ENCODE results near the gene ATAT1. TPM values are rescaled to one million over a fixed set of nuclear protein-coding genes. Genes with fewer than 3 reads are reported as not detected.

Gene ATAT1
- total and polyA plus RNA-seq, 9 of the 15 experiments (the other 6 are each of a cell fraction or from before 2014, with no cell fraction given): 0.65 to 5.8 (median 1.6) TPM

DNA sequence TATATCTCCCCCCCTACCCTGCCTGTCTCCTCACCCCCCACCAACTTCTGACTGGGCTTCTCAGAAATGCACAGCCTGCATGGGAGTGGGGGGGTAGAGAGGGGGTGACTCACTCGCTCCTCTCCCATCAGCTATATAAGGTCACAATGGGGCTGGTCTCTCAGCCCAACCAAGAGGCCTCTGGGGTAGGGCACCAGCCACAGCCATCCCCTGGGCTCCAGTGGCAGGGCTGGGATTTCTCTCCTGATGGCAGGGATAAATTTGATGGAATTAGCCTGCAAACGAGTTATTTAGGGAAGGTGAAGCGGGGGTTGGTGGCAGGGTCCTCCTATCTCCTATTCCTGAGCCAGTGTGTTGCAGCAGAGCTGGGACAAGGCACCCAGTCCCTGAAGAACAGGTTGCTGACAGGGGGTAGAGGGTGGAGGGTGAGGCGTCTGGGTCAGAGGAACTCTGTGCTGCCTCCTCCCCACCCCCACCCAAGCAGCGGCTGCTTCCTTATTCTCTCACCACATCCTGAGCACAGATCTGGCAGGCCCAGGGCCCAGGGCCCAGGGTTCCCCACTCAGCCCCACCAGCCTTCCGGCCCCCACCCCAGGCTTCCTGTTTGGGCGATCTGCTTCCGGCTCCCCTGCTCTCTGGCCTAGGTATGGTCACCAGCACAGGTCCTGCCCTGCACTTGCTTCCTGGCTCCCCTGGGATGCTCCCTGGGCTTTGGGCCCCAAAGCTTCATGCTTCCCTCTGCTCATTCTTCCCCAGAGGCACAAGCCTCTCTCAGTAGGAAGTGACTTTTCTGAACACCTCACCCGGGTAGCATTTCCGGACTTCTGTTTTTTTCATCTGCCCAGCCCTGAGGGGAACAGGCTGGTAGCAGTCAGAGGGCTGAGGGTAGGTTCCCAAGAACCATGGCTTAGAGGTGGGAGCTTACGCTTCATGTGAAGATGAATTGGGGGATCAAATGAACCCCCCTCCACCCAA is 55.8 kb downstream of the ATAT1 start (continued):
- TF ChIP-seq, protein P1, sequence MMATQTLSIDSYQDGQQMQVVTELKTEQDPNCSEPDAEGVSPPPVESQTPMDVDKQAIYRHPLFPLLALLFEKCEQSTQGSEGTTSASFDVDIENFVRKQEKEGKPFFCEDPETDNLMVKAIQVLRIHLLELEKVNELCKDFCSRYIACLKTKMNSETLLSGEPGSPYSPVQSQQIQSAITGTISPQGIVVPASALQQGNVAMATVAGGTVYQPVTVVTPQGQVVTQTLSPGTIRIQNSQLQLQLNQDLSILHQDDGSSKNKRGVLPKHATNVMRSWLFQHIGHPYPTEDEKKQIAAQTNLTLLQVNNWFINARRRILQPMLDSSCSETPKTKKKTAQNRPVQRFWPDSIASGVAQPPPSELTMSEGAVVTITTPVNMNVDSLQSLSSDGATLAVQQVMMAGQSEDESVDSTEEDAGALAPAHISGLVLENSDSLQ (IDR thresholded peaks at IDR 0.05): peak; percentile 65; the same call in 1 of the 2 replicates
- TF ChIP-seq POLR2H (tag; IDR thresholded peaks at IDR 0.05; ENCODE audit: low read depth) (no peak), MECOM (CRISPR knock-in tag; IDR thresholded peaks at IDR 0.05) (0 out of 2 replicates have a peak, but pooled peaks have one; percentile 40), SIRT6 (IDR thresholded peaks at IDR 0.05; ENCODE audit: low read depth, low read length) (no peak), BCOR (IDR thresholded peaks at IDR 0.05) (0 out of 2 replicates have a peak, but pooled peaks have one; percentile 7), L3MBTL2 (IDR thresholded peaks at IDR 0.05) (peak; percentile 57), ZNF274 (IDR thresholded peaks at IDR 0.05; ENCODE audit: borderline replicate concordance, low read depth, low read length) (no peak), ELF2 (CRISPR knock-in tag; IDR thresholded peaks at IDR 0.05) (peak; percentile 81), PHF20 (IDR thresholded peaks at IDR 0.05; ENCODE audit: partially characterized antibody) (peak; percentile 44), FOS (IDR thresholded peaks at IDR 0.05; ENCODE audit: extremely low read depth, insufficient read length) (peak; percentile 59), SMARCC2 (IDR thresholded peaks at IDR 0.05; ENCODE audit: low read depth) (peak; percentile 66), ZC3H11A (IDR thresholded peaks at IDR 0.05; ENCODE audit: low read depth, low read length) (peak; percentile 22; the same call in 1 of the 2 replicates), GATAD2A (IDR thresholded peaks at IDR 0.05) (no peak; the same call in 1 of the 2 replicates), RBM17 (IDR thresholded peaks at IDR 0.05; ENCODE audit: borderline replicate concordance, low read depth, low read length) (no peak), TEAD4 (IDR thresholded peaks at IDR 0.05; ENCODE audit: low read length) (peak; percentile 27; the same call in 1 of the 2 replicates), TEAD4 (CRISPR knock-in tag; IDR thresholded peaks at IDR 0.05; ENCODE audit: borderline replicate concordance) (no peak), NR2F6 (CRISPR knock-in tag; IDR thresholded peaks at IDR 0.05) (no peak), MTA3 (IDR thresholded peaks at IDR 0.05; ENCODE audit: borderline replicate concordance) (peak; percentile 84; the same call in 1 of the 2 replicates), NRF1 (conservative IDR thresholded peaks at IDR 0.05 in 1 of 2, IDR thresholded peaks at IDR 0.05 in 1 of 2) (peak in 1 of 2 experiments; percentile 51; a peak in 3 of 4 replicates), SMAD1 (IDR thresholded peaks at IDR 0.05; ENCODE audit: low read depth, low read length, partially characterized antibody) (peak; percentile 28), ATF3 (IDR thresholded peaks at IDR 0.05) (peak; percentile 98), ATF3 (CRISPR knock-in tag; conservative IDR thresholded peaks at IDR 0.05) (peak; percentile 80)
- TF ChIP-seq, protein P2, sequence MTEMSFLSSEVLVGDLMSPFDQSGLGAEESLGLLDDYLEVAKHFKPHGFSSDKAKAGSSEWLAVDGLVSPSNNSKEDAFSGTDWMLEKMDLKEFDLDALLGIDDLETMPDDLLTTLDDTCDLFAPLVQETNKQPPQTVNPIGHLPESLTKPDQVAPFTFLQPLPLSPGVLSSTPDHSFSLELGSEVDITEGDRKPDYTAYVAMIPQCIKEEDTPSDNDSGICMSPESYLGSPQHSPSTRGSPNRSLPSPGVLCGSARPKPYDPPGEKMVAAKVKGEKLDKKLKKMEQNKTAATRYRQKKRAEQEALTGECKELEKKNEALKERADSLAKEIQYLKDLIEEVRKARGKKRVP (CRISPR knock-in tag; IDR thresholded peaks at IDR 0.05): peak; percentile 17; the same call in 1 of the 2 replicates

Data from K562 (cell line).